ENCODE data around the gene LYRM9. TPM values are rescaled to one million over a fixed set of nuclear protein-coding genes. Genes with fewer than 3 reads are reported as not detected.
"Not testable (repeated sequence)": the region's sequence is repeated elsewhere in the genome, so short reads cannot be mapped to it uniquely, and the experiment has no call there.

The LYRM9 gene
- total RNA-seq, 6 donors from 2014 or later: 9.1 to 26.8 (median 14.4) TPM

GRCh38 chr17:27846042-27846655, 47.0 kb downstream of the LYRM9 start:
- H3K4me1 ChIP-seq: no peaks in the 10 kb centered on the region
- H3K36me3 ChIP-seq: no peaks in the 10 kb centered on the region
- no peaks in the 10 kb centered on the region for H3K9me3 ChIP-seq
- WGBS, 2 donors: 51 to 69% methylated on average over 23 of the region's 23 CpGs
- no peak overlapping the region for H3K27ac ChIP-seq
- H3K27me3 ChIP-seq: no peaks in the 10 kb centered on the region
- no peak for ATAC-seq (ENCODE audit: low FRiP score in 2 of 2)
- H3K4me3 ChIP-seq: peak overlapping the region in 1 of 4 donors; percentile 1
- TF ChIP-seq EP300 (IDR thresholded peaks at IDR 0.05) (no peak), POLR2AphosphoS5 (IDR thresholded peaks at IDR 0.05) (no peak), CTCF (IDR thresholded peaks at IDR 0.05) (no peak), POLR2A (IDR thresholded peaks at IDR 0.05) (no peak)
- DNase-seq: peak in 1 of 2 donors; percentile 28

DNA sequence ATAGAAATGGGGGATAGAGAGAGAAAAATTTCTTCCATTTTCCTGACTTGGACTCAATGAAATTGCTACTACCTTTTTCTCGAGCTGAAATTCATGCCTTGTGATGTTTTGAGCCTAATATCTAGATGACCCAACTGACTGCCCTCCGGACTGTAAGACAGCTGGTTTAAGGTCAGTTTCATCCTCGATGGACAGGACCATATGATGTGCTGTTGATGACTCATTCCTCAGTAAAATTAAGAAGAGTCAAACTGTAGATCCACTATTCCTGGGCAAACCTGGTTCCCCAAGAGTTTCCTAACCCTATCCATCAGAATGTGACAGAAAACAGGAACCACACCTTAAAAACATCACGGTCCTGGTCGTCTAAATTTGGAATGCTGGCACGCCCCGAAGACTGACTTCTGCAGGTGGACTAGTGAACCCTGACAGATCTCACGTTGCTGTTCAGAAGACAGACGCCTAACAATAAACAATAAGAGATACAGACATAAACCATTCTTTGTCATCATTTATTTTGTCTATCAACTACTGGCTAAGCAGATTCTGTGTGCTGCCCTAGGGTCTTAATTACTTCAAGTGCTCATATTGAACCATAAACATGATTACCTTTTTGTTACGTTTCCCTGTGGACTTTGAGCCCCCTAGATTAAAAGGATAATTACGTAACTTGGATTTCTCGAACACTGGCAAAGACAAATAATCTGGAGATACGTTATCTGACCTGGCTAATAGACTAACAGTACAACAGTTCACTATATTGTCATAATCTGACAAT, 47.7 kb downstream of the LYRM9 start:
- H3K36me3 ChIP-seq: no peaks in the 10 kb centered on the region
- no peak overlapping the region for H3K4me3 ChIP-seq
- DNase-seq (no peak), ATAC-seq (ENCODE audit: low FRiP score in 2 of 2) (no peak)
- no peak overlapping the region for H3K27ac ChIP-seq
- no peak for TF ChIP-seq POLR2AphosphoS5 (IDR thresholded peaks at IDR 0.05)
- no peaks in the 10 kb centered on the region for H3K27me3 ChIP-seq
- 62 to 64% methylated on average over 13 of the region's 13 CpGs for WGBS, 2 donors
- H3K9me3 ChIP-seq: no peaks in the 10 kb centered on the region
- H3K4me1 ChIP-seq: no peaks in the 10 kb centered on the region

- 58 to 70% methylated on average over 1 of the region's 1 CpG for WGBS, 2 donors
- DNase-seq (no peak), ATAC-seq (ENCODE audit: low FRiP score in 2 of 2) (no peak)
- H3K27me3 ChIP-seq: no peaks in the 10 kb centered on the region
- no peaks in the 10 kb centered on the region for H3K36me3 ChIP-seq
- H3K4me1 ChIP-seq: no peaks in the 10 kb centered on the region
- TF ChIP-seq POLR2AphosphoS5 (IDR thresholded peaks at IDR 0.05) (no peak), POLR2A (IDR thresholded peaks at IDR 0.05) (no peak), CTCF (IDR thresholded peaks at IDR 0.05) (no peak), EP300 (IDR thresholded peaks at IDR 0.05) (no peak)
- no peaks in the 10 kb centered on the region for H3K9me3 ChIP-seq
- no peak overlapping the region for H3K27ac ChIP-seq
- no peak overlapping the region for H3K4me3 ChIP-seq
Measured at GRCh38 chr17:27840688-27841087, 52.5 kb downstream of the LYRM9 start.

DNA sequence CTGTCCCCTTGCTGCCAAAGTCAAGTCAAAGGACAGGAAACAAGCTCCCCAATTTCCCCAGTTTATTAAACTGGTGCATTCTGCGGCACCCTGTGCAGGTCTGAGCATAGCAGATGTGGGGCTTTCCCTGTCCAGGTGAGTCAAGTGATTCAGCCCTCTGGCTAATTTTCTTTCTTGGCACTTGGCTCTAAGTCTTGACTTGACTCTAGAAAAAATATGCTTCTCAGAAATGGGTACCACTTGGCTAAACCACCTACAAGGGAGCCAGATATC, 52.8 kb downstream of the LYRM9 start:
- no CpG with 5 or more reads among the region's 1 CpG for WGBS, 2 donors

DNA sequence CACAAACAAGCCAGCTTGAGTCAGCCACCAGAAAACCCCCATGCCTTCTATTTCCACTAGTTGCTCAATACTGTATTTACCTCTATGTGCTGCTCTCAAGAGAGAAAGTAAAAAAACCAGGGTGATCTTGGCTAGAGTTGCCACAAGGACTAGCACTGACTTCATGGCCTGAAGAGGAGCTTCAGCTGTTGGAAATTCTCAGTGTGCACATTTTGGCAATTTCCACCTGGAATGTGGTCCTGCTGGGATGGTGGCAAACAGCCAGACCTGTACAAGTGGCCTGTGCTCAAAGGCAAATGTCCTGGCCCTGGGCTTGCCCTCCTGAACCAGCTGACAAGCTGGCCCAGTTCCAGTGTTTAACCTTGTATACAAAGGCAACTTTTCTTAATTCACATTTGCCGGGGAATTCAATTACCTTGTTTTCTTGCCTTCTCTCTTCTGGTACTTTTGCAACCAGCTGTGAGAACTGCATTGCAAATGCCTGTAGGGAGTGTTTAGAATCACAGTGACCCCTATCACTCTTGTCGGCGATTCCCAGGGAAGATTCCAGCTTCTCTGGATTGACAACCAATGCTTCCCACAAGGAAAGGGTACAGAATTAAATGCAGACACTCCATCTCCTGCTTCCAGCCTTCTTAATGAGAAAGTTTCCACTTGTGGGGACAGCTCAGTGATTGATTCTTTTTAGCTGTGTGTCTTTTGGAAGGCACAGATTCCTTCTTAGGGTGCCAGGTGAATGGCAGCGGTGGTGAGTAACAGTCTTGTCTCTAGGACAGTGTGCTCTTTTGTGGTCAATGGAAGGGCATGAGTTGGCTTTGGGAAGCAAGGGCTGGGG, 53.4 kb downstream of the LYRM9 start:
- ATAC-seq (ENCODE audit: low FRiP score in 2 of 2): peak; percentile 55 to 85
- H3K27ac ChIP-seq, H3K4me1 ChIP-seq, DNase-seq, H3K9me3 ChIP-seq, H3K27me3 ChIP-seq, H3K36me3 ChIP-seq, H3K4me3 ChIP-seq: not testable (repeated sequence)
- 33 to 50% methylated on average over 1 of the region's 4 CpGs for WGBS, 2 donors

More for the DNA sequence above, 52.8 kb downstream of the LYRM9 start:
- not testable (repeated sequence) for H3K4me1 ChIP-seq; H3K27me3 ChIP-seq; H3K4me3 ChIP-seq; DNase-seq; H3K27ac ChIP-seq; H3K9me3 ChIP-seq; H3K36me3 ChIP-seq; ATAC-seq (ENCODE audit: low FRiP score in 2 of 2)

DNA sequence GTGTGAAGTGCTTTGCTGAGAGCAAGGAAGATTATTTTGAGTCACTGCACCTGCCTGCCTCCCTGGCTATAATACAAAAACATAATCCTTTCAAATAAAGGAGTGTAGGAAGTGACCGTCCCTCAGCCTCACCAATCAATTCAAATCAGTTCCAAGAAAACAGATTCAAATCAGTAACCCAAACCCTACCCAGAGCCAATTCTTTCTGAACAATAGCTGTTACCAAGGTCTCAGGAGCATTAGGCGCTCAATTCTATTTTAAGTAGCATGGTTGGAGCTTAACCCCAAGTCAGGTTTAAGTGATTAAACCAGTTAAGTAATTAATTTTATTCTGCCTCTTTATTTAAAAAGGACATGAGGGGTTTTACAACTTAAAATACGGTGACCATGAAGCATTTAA, 54.6 kb downstream of the LYRM9 start:
- H3K27me3 ChIP-seq; H3K4me3 ChIP-seq; ATAC-seq (ENCODE audit: low FRiP score in 2 of 2); H3K27ac ChIP-seq; H3K36me3 ChIP-seq; H3K4me1 ChIP-seq; H3K9me3 ChIP-seq; DNase-seq: not testable (repeated sequence)
- WGBS, 2 donors: 75 to 87% methylated on average over 1 to 2 of the region's 3 CpGs

GRCh38 chr17:27837769-27838168, 55.4 kb downstream of the LYRM9 start:
- not testable (repeated sequence) for H3K4me3 ChIP-seq; H3K36me3 ChIP-seq; H3K27ac ChIP-seq; DNase-seq; H3K9me3 ChIP-seq; H3K4me1 ChIP-seq; ATAC-seq (ENCODE audit: low FRiP score in 2 of 2); H3K27me3 ChIP-seq
- WGBS, 2 donors: 94 to 100% methylated on average over 1 of the region's 1 CpG
